IPS-15b (cell line): ENCODE data around the gene DUSP8.

Experiments used
- H3K27me3 ChIP-seq: one replicate; pipeline ENCODE4 v1.6.1; 2013; ENCODE audit warnings: low read length; ENCODE audit not compliant: control insufficient read depth, insufficient read depth
- H3K36me3 ChIP-seq: one replicate; pipeline ENCODE4 v1.6.1; 2013; ENCODE audit warnings: low read length; ENCODE audit not compliant: control insufficient read depth, insufficient read depth
- H3K4me1 ChIP-seq: one replicate; pipeline ENCODE4 v1.6.1; 2013; ENCODE audit warnings: mild to moderate bottlenecking, low read length; ENCODE audit not compliant: control insufficient read depth, insufficient read depth
- H3K4me3 ChIP-seq: one replicate; pipeline ENCODE4 v1.5.1; 2013; ENCODE audit warnings: low read depth, low read length
- H3K9ac ChIP-seq: one replicate; pipeline ENCODE4 v1.6.1; 2013; ENCODE audit warnings: low read depth, mild to moderate bottlenecking, low read length
- H3K9me3 ChIP-seq: one replicate; pipeline ENCODE4 v1.6.1; 2013; ENCODE audit warnings: mild to moderate bottlenecking, low read length; ENCODE audit not compliant: control insufficient read depth, insufficient read depth

DUSP8 gene

DNA sequence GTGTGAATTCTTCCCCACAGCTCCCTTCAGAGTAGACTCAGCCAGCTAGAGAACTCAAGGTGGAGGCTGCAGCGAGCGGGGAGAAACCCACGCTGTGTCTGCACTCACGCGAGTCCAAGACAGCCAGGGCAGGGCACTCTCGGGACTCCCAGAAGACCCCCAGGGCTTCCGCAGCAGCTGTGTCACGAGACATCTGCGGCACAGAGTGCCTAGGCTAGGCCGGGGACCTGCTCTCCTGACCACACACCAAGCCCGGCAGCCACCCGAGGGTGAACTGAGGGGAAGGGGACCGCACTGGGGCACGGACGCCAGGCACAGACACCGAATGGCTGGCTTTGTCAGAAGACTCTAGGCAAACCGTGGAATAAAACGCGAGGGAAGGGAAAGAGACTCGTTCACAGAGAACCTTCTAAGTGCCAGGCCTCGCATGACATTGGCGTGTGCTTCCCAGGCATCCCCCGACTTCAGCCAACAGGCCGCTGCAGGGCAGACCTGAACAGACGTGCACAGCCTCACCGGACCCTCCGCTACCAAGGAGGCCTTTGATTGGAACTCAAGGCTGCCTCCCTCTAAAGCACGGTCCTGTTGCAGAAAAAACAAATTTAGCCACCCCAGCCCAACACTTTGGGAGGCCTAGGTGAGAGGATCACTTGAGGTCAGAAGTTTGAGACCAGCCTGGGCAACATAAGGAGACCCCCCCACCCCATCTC, 67.3 kb downstream of the DUSP8 start:
- H3K9ac ChIP-seq = no peak overlapping the region
- no peak overlapping the region for H3K4me3 ChIP-seq
- no peaks in the 10 kb centered on the region for H3K4me1 ChIP-seq
- H3K36me3 ChIP-seq = peaks cover 3% of the 10 kb centered on the region
- H3K27me3 ChIP-seq = no peaks in the 10 kb centered on the region
- H3K9me3 ChIP-seq = no peaks in the 10 kb centered on the region

DNA sequence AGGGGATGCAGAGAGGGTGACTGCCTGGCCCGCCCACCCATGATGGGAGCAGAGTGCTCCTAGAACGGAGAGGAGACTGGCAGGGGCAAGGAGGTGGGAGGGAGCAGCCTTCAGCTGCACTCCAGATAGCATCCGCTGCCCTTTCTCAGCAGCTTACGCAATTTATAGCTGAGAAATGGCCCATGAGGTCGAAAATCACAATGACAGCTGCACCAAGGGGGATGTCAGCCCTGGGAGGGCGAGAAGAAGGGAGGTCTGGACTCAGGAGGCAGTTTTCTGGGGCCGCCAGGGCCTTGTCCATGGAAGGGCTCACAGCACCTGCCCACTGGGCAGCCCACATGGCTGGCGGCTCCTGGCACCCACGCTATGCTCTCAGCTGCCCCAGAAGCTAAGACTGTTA, 67.9 kb downstream of the DUSP8 start:
- no peaks in the 10 kb centered on the region for H3K9me3 ChIP-seq
- peaks cover 3% of the 10 kb centered on the region for H3K36me3 ChIP-seq
- H3K27me3 ChIP-seq = no peaks in the 10 kb centered on the region
- no peaks in the 10 kb centered on the region for H3K4me1 ChIP-seq
- no peak overlapping the region for H3K9ac ChIP-seq
- no peak overlapping the region for H3K4me3 ChIP-seq
